Trophoblast cell (in vitro differentiated cells and primary cell): ENCODE measurements around the gene CHIC2.

Source experiments
- DNase-seq, 2 donors: peaks; one replicate each; pipeline ENCODE4 v3.0.0-alpha.2; 2016
- H2AFZ ChIP-seq: 2 replicates; pipeline ENCODE4 v1.6.1; 2013; ENCODE audit warnings: low read length, moderate library complexity, mild to moderate bottlenecking; ENCODE audit not compliant: insufficient read depth, poor library complexity
- H2AK5ac ChIP-seq: 2 replicates; pipeline ENCODE4 v1.6.1; 2013; ENCODE audit warnings: mild to moderate bottlenecking, low read length
- H2BK120ac ChIP-seq: 2 replicates; pipeline ENCODE4 v1.6.1; 2013; ENCODE audit warnings: low read length, mild to moderate bottlenecking, moderate library complexity; ENCODE audit not compliant: insufficient read depth, poor library complexity
- H2BK12ac ChIP-seq: 2 replicates; pipeline ENCODE4 v1.6.1; 2013; ENCODE audit warnings: mild to moderate bottlenecking, low read length, moderate library complexity
- H2BK5ac ChIP-seq: 2 replicates; pipeline ENCODE4 v1.6.1; 2013; ENCODE audit warnings: low read length, low read depth, moderate library complexity, mild to moderate bottlenecking; ENCODE audit not compliant: poor library complexity
- H3K14ac ChIP-seq: 2 replicates; pipeline ENCODE4 v1.6.1; 2013; ENCODE audit warnings: mild to moderate bottlenecking, low read length
- H3K18ac ChIP-seq: 2 replicates; pipeline ENCODE4 v1.6.1; 2013; ENCODE audit warnings: mild to moderate bottlenecking, low read length
- H3K23ac ChIP-seq: 2 replicates; pipeline ENCODE4 v1.6.1; 2013; ENCODE audit warnings: low read length
- H3K27ac ChIP-seq: 2 replicates; pipeline ENCODE4 v1.5.1; 2013; ENCODE audit warnings: low read depth, mild to moderate bottlenecking, inconsistent platforms, low read length, moderate library complexity
- H3K27me3 ChIP-seq: 2 replicates; pipeline ENCODE4 v1.6.1; 2013; ENCODE audit warnings: inconsistent platforms, mild to moderate bottlenecking, low read length, moderate library complexity; ENCODE audit not compliant: insufficient read depth
- H3K36me3 ChIP-seq, 2 experiments: 1 replicate in 1 of 2; 2 replicates in 1 of 2; pipeline ENCODE4 v1.6.1; 2013; ENCODE audit warnings: low read length in 2 of 2, mild to moderate bottlenecking in 2 of 2, moderate library complexity in 1 of 2; ENCODE audit not compliant: insufficient read depth in 2 of 2, control insufficient read depth in 1 of 2
- H3K4ac ChIP-seq: 2 replicates; pipeline ENCODE4 v1.6.1; 2013; ENCODE audit warnings: low read depth, mild to moderate bottlenecking, low read length, moderate library complexity
- H3K4me1 ChIP-seq, 2 experiments: 1 replicate in 1 of 2; 2 replicates in 1 of 2; pipeline ENCODE4 v1.6.1; 2013; ENCODE audit warnings: low read length in 2 of 2, mild to moderate bottlenecking in 2 of 2, moderate library complexity in 1 of 2; ENCODE audit not compliant: insufficient read depth in 2 of 2, control insufficient read depth in 1 of 2
- H3K4me2 ChIP-seq: 2 replicates; pipeline ENCODE4 v1.6.1; 2013; ENCODE audit warnings: inconsistent platforms, mild to moderate bottlenecking, low read length, moderate library complexity
- H3K4me3 ChIP-seq: 2 replicates; pipeline ENCODE4 v1.5.1; 2013; ENCODE audit warnings: mild to moderate bottlenecking, low read depth, low read length, inconsistent platforms
- H3K79me1 ChIP-seq: one replicate; pipeline ENCODE4 v1.6.1; 2013; ENCODE audit warnings: low read length
- H3K79me2 ChIP-seq: 2 replicates; pipeline ENCODE4 v1.6.1; 2013; ENCODE audit warnings: low read length, mild to moderate bottlenecking; ENCODE audit not compliant: control insufficient read depth, insufficient read depth, poor library complexity
- H3K9ac ChIP-seq: 2 replicates; pipeline ENCODE4 v1.6.1; 2013; ENCODE audit warnings: mild to moderate bottlenecking, low read length
- H3K9me3 ChIP-seq: 2 replicates; pipeline ENCODE4 v1.6.1; 2013; ENCODE audit warnings: low read depth, mild to moderate bottlenecking, control low read depth, inconsistent platforms, low read length; ENCODE audit not compliant: insufficient read depth
- H4K12ac ChIP-seq: 2 replicates; pipeline ENCODE4 v1.6.1; 2013; ENCODE audit warnings: low read depth, mild to moderate bottlenecking, low read length, moderate library complexity
- H4K8ac ChIP-seq: 2 replicates; pipeline ENCODE4 v1.6.1; 2013; ENCODE audit warnings: low read depth, mild to moderate bottlenecking, low read length, moderate library complexity
- H4K91ac ChIP-seq: one replicate; pipeline ENCODE4 v1.6.1; 2013; ENCODE audit warnings: low read depth, mild to moderate bottlenecking, low read length, moderate library complexity
- WGBS: extraction: QIAGEN DNeasy Blood & Tissue Kit; methylation state at CpG from one replicate; pipeline ENCODE4 v1.1.7; 2013; ENCODE audit warnings: missing lambda C conversion rate; ENCODE audit not compliant: insufficient read length, insufficient coverage; ENCODE audit errors: extremely low coverage; 5-methylcytosine and 5-hydroxymethylcytosine counted together

The CHIC2 gene

GRCh38 chr4:54082168-54082567, 17.8 kb upstream of the CHIC2 start:
- no peak overlapping the region for H3K23ac ChIP-seq
- H3K4ac ChIP-seq = no peak overlapping the region
- no peak overlapping the region for H2BK12ac ChIP-seq
- no peak overlapping the region for H3K18ac ChIP-seq
- no peak overlapping the region for H3K9ac ChIP-seq
- no peak overlapping the region for H2AK5ac ChIP-seq
- no peak overlapping the region for H3K4me3 ChIP-seq
- no peak overlapping the region for H4K91ac ChIP-seq
- no peaks in the 10 kb centered on the region for H3K36me3 ChIP-seq
- no peak overlapping the region for H2AFZ ChIP-seq
- no CpG with 5 or more reads among the region's 1 CpG for WGBS
- no peak overlapping the region for H3K14ac ChIP-seq
- H3K27ac ChIP-seq = peak overlapping the region; percentile 64
- H3K4me1 ChIP-seq = peaks cover 4 to 5% of the 10 kb centered on the region in 2 experiments
- no peaks in the 10 kb centered on the region for H3K9me3 ChIP-seq
- no peak overlapping the region for H2BK5ac ChIP-seq
- no peak overlapping the region for H3K4me2 ChIP-seq
- DNase-seq = peak; percentile 86 to 96
- H4K12ac ChIP-seq = no peak overlapping the region
- H3K27me3 ChIP-seq = no peaks in the 10 kb centered on the region
- H3K79me2 ChIP-seq = no peaks in the 10 kb centered on the region
- H2BK120ac ChIP-seq = no peak overlapping the region
- peaks cover 4% of the 10 kb centered on the region for H3K79me1 ChIP-seq
- no peak overlapping the region for H4K8ac ChIP-seq

- H4K91ac ChIP-seq = peak overlapping the region; percentile 62
- no peak overlapping the region for H2AK5ac ChIP-seq
- H4K8ac ChIP-seq = no peak overlapping the region
- H3K27me3 ChIP-seq = no peaks in the 10 kb centered on the region
- H3K9me3 ChIP-seq = no peaks in the 10 kb centered on the region
- peak in 1 of 2 donors; percentile 75 for DNase-seq
- peak overlapping the region; percentile 69 for H2BK12ac ChIP-seq
- no peaks in the 10 kb centered on the region for H3K36me3 ChIP-seq
- H3K9ac ChIP-seq = no peak overlapping the region
- no peak overlapping the region for H4K12ac ChIP-seq
- peak overlapping the region; percentile 63 for H2BK120ac ChIP-seq
- H3K79me1 ChIP-seq = peaks cover 4% of the 10 kb centered on the region
- no peak overlapping the region for H3K14ac ChIP-seq
- no peaks in the 10 kb centered on the region for H3K79me2 ChIP-seq
- H3K27ac ChIP-seq = no peak overlapping the region
- no peak overlapping the region for H3K23ac ChIP-seq
- H3K4me1 ChIP-seq = peaks cover 4 to 6% of the 10 kb centered on the region in 2 experiments
- no peak overlapping the region for H3K18ac ChIP-seq
- no peak overlapping the region for H3K4me2 ChIP-seq
- no peak overlapping the region for H2BK5ac ChIP-seq
- WGBS = no CpG with 5 or more reads among the region's 1 CpG
- H3K4me3 ChIP-seq = no peak overlapping the region
- H2AFZ ChIP-seq = no peak overlapping the region
- no peak overlapping the region for H3K4ac ChIP-seq
Measured at GRCh38 chr4:54077812-54078211, 13.4 kb upstream of the CHIC2 start.

- no peaks in the 10 kb centered on the region for H3K27me3 ChIP-seq
- peak in 1 of 2 donors; percentile 70 for DNase-seq
- H3K4me3 ChIP-seq = no peak overlapping the region
- H3K9me3 ChIP-seq = no peaks in the 10 kb centered on the region
- no peak overlapping the region for H3K4ac ChIP-seq
- no peak overlapping the region for H3K9ac ChIP-seq
- H3K4me1 ChIP-seq = peaks cover 2 to 4% of the 10 kb centered on the region in 2 experiments
- H4K8ac ChIP-seq = no peak overlapping the region
- no peaks in the 10 kb centered on the region for H3K79me2 ChIP-seq
- H2BK12ac ChIP-seq = no peak overlapping the region
- no peak overlapping the region for H3K18ac ChIP-seq
- H3K27ac ChIP-seq = no peak overlapping the region
- H3K14ac ChIP-seq = no peak overlapping the region
- H4K91ac ChIP-seq = no peak overlapping the region
- no peak overlapping the region for H2BK120ac ChIP-seq
- no peak overlapping the region for H2AFZ ChIP-seq
- no peak overlapping the region for H2BK5ac ChIP-seq
- H4K12ac ChIP-seq = no peak overlapping the region
- H2AK5ac ChIP-seq = no peak overlapping the region
- no peak overlapping the region for H3K4me2 ChIP-seq
- H3K36me3 ChIP-seq = no peaks in the 10 kb centered on the region
- no peak overlapping the region for H3K23ac ChIP-seq
- H3K79me1 ChIP-seq = peaks cover 2% of the 10 kb centered on the region
Measured at GRCh38 chr4:54076673-54077072, 12.3 kb upstream of the CHIC2 start.

GRCh38 chr4:54074381-54074780, 10.0 kb upstream of the CHIC2 start:
- no peak for DNase-seq
- Histone ChIP-seq H3K9me3 (no peaks in the 10 kb centered on the region), H3K14ac (no peak overlapping the region), H4K12ac (no peak overlapping the region), H3K79me1 (no peaks in the 10 kb centered on the region), H4K91ac (no peak overlapping the region), H2BK120ac (no peak overlapping the region), H2AFZ (no peak overlapping the region), H3K9ac (no peak overlapping the region), H3K4ac (no peak overlapping the region), H2AK5ac (no peak overlapping the region), H3K4me2 (no peak overlapping the region), H3K23ac (no peak overlapping the region), H3K27me3 (no peaks in the 10 kb centered on the region), H3K79me2 (no peaks in the 10 kb centered on the region), H4K8ac (no peak overlapping the region), H3K27ac (no peak overlapping the region), H3K18ac (no peak overlapping the region), H2BK5ac (no peak overlapping the region), H3K4me1 (peaks cover 0 to 2% of the 10 kb centered on the region in 2 experiments), H2BK12ac (no peak overlapping the region), H3K4me3 (no peak overlapping the region), H3K36me3 (no peaks in the 10 kb centered on the region)
